Stimulated activated memory B cell treated with anti-CD40 and anti-IgM and Interleukin-4, amounts not matched to agents 10 μg/mL and 1 μg/mL and 100 μg/mL, for 72 hours (primary cell): ENCODE data around the gene DZIP1.

Experiments
- ATAC-seq: fragments of 150-1000 bp; cut with Tn5 transposase; 2 replicates; pipeline ENCODE4 v1.10.0; 2021
- H3K27ac Mint-ChIP-seq: one replicate; pipeline ENCODE4 v1.8.0; 2022; ENCODE audit warnings: mild to moderate bottlenecking, mixed read lengths
- H3K27me3 Mint-ChIP-seq: one replicate; pipeline ENCODE4 v1.8.0; 2022; ENCODE audit warnings: mixed read lengths
- H3K36me3 Mint-ChIP-seq: one replicate; pipeline ENCODE4 v1.8.0; 2022; ENCODE audit warnings: mixed read lengths
- H3K4me1 Mint-ChIP-seq: one replicate; pipeline ENCODE4 v1.8.0; 2022; ENCODE audit warnings: mixed read lengths
- H3K4me3 Mint-ChIP-seq: one replicate; pipeline ENCODE4 v1.8.0; 2022; ENCODE audit warnings: mild to moderate bottlenecking, moderate library complexity, mixed read lengths
- H3K9me3 Mint-ChIP-seq: one replicate; pipeline ENCODE4 v1.8.0; 2022; ENCODE audit warnings: mixed read lengths

Gene DZIP1

GRCh38 chr13:95656386-95657015, 12.0 kb upstream of the DZIP1 start:
- no peaks in the 10 kb centered on the region for H3K4me1 Mint-ChIP-seq
- no peaks in the 10 kb centered on the region for H3K36me3 Mint-ChIP-seq
- no peak overlapping the region for H3K4me3 Mint-ChIP-seq
- ATAC-seq, result no peak
- H3K27me3 Mint-ChIP-seq, result peaks cover 9% of the 10 kb centered on the region
- H3K9me3 Mint-ChIP-seq, result peaks cover 3% of the 10 kb centered on the region
- H3K27ac Mint-ChIP-seq, result no peak overlapping the region

GRCh38 chr13:95652821-95653220, 8.3 kb upstream of the DZIP1 start:
- H3K27ac Mint-ChIP-seq, result no peak overlapping the region
- H3K4me1 Mint-ChIP-seq, result no peaks in the 10 kb centered on the region
- no peaks in the 10 kb centered on the region for H3K36me3 Mint-ChIP-seq
- peaks cover under 1% of the 10 kb centered on the region for H3K27me3 Mint-ChIP-seq
- H3K4me3 Mint-ChIP-seq, result no peak overlapping the region
- peak; percentile 32 for ATAC-seq
- H3K9me3 Mint-ChIP-seq, result no peaks in the 10 kb centered on the region

GRCh38 chr13:95652244-95652764, 7.8 kb upstream of the DZIP1 start:
- Mint-ChIP-seq H3K27me3 (no peaks in the 10 kb centered on the region), H3K4me3 (no peak overlapping the region), H3K4me1 (no peaks in the 10 kb centered on the region), H3K36me3 (no peaks in the 10 kb centered on the region), H3K27ac (no peak overlapping the region), H3K9me3 (no peaks in the 10 kb centered on the region)
- ATAC-seq, result no peak

- no peaks in the 10 kb centered on the region for H3K36me3 Mint-ChIP-seq
- no peak overlapping the region for H3K4me3 Mint-ChIP-seq
- H3K9me3 Mint-ChIP-seq, result no peaks in the 10 kb centered on the region
- ATAC-seq, result no peak
- H3K27ac Mint-ChIP-seq, result no peak overlapping the region
- H3K27me3 Mint-ChIP-seq, result peaks cover 3% of the 10 kb centered on the region
- no peaks in the 10 kb centered on the region for H3K4me1 Mint-ChIP-seq
Measured at GRCh38 chr13:95650696-95651095, 6.2 kb upstream of the DZIP1 start.

- no peaks in the 10 kb centered on the region for H3K36me3 Mint-ChIP-seq
- no peak for ATAC-seq
- H3K27ac Mint-ChIP-seq, result no peak overlapping the region
- H3K4me3 Mint-ChIP-seq, result no peak overlapping the region
- no peaks in the 10 kb centered on the region for H3K9me3 Mint-ChIP-seq
- peaks cover 25% of the 10 kb centered on the region for H3K27me3 Mint-ChIP-seq
- no peaks in the 10 kb centered on the region for H3K4me1 Mint-ChIP-seq
Measured at GRCh38 chr13:95647321-95647720, 2.8 kb upstream of the DZIP1 start.

GRCh38 chr13:95643936-95644598, 439 bp downstream of the DZIP1 start:
- Mint-ChIP-seq H3K4me3 (peak overlapping the region; percentile 29), H3K4me1 (no peaks in the 10 kb centered on the region), H3K9me3 (no peaks in the 10 kb centered on the region), H3K27ac (no peak overlapping the region), H3K36me3 (no peaks in the 10 kb centered on the region), H3K27me3 (peaks cover 48% of the 10 kb centered on the region)
- peak; percentile 22 for ATAC-seq

GRCh38 chr13:95643571-95643935, 953 bp downstream of the DZIP1 start:
- H3K4me3 Mint-ChIP-seq, result peak overlapping the region; percentile 29
- H3K9me3 Mint-ChIP-seq, result no peaks in the 10 kb centered on the region
- ATAC-seq, result no peak
- peaks cover 53% of the 10 kb centered on the region for H3K27me3 Mint-ChIP-seq
- H3K36me3 Mint-ChIP-seq, result no peaks in the 10 kb centered on the region
- no peaks in the 10 kb centered on the region for H3K4me1 Mint-ChIP-seq
- H3K27ac Mint-ChIP-seq, result no peak overlapping the region

- Mint-ChIP-seq H3K4me1 (no peaks in the 10 kb centered on the region), H3K27ac (no peak overlapping the region), H3K9me3 (no peaks in the 10 kb centered on the region), H3K36me3 (no peaks in the 10 kb centered on the region), H3K27me3 (peaks cover 55% of the 10 kb centered on the region), H3K4me3 (no peak overlapping the region)
- no peak for ATAC-seq
Measured at GRCh38 chr13:95642999-95643398, 1.5 kb downstream of the DZIP1 start.

- no peaks in the 10 kb centered on the region for H3K4me1 Mint-ChIP-seq
- peaks cover 55% of the 10 kb centered on the region for H3K27me3 Mint-ChIP-seq
- H3K27ac Mint-ChIP-seq, result no peak overlapping the region
- H3K9me3 Mint-ChIP-seq, result no peaks in the 10 kb centered on the region
- ATAC-seq, result peak; percentile 21
- no peaks in the 10 kb centered on the region for H3K36me3 Mint-ChIP-seq
- no peak overlapping the region for H3K4me3 Mint-ChIP-seq
Measured at GRCh38 chr13:95642028-95642621, 2.4 kb downstream of the DZIP1 start.

- Mint-ChIP-seq H3K4me1 (no peaks in the 10 kb centered on the region), H3K27ac (no peak overlapping the region), H3K9me3 (no peaks in the 10 kb centered on the region), H3K4me3 (no peak overlapping the region), H3K27me3 (peaks cover 55% of the 10 kb centered on the region), H3K36me3 (no peaks in the 10 kb centered on the region)
- ATAC-seq, result peak; percentile 32
Measured at GRCh38 chr13:95641291-95642027, 3.0 kb downstream of the DZIP1 start.

GRCh38 chr13:95636853-95637252, 7.7 kb downstream of the DZIP1 start:
- H3K4me1 Mint-ChIP-seq, result no peaks in the 10 kb centered on the region

GRCh38 chr13:95630593-95630992, 13.9 kb downstream of the DZIP1 start:
- Mint-ChIP-seq H3K27ac (no peak overlapping the region), H3K9me3 (no peaks in the 10 kb centered on the region), H3K36me3 (no peaks in the 10 kb centered on the region), H3K4me3 (no peak overlapping the region), H3K4me1 (no peaks in the 10 kb centered on the region), H3K27me3 (peaks cover 39% of the 10 kb centered on the region)
- ATAC-seq, result no peak

More at GRCh38 chr13:95636853-95637252, 7.7 kb downstream of the DZIP1 start:
- H3K27me3 Mint-ChIP-seq, result peaks cover 60% of the 10 kb centered on the region
- ATAC-seq, result no peak
- H3K4me3 Mint-ChIP-seq, result no peak overlapping the region
- H3K9me3 Mint-ChIP-seq, result no peaks in the 10 kb centered on the region
- no peak overlapping the region for H3K27ac Mint-ChIP-seq
- H3K36me3 Mint-ChIP-seq, result no peaks in the 10 kb centered on the region

GRCh38 chr13:95629071-95629470, 15.4 kb downstream of the DZIP1 start:
- H3K27ac Mint-ChIP-seq, result no peak overlapping the region
- peak; percentile 25 for ATAC-seq
- peaks cover 40% of the 10 kb centered on the region for H3K27me3 Mint-ChIP-seq
- H3K4me3 Mint-ChIP-seq, result no peak overlapping the region
- no peaks in the 10 kb centered on the region for H3K4me1 Mint-ChIP-seq
- no peaks in the 10 kb centered on the region for H3K36me3 Mint-ChIP-seq
- no peaks in the 10 kb centered on the region for H3K9me3 Mint-ChIP-seq

GRCh38 chr13:95628488-95628887, 16.0 kb downstream of the DZIP1 start:
- Mint-ChIP-seq H3K27ac (no peak overlapping the region), H3K4me3 (no peak overlapping the region), H3K4me1 (no peaks in the 10 kb centered on the region), H3K27me3 (peaks cover 36% of the 10 kb centered on the region), H3K36me3 (no peaks in the 10 kb centered on the region), H3K9me3 (no peaks in the 10 kb centered on the region)
- no peak for ATAC-seq

GRCh38 chr13:95627590-95627989, 16.9 kb downstream of the DZIP1 start:
- no peak for ATAC-seq
- H3K9me3 Mint-ChIP-seq, result no peaks in the 10 kb centered on the region
- no peak overlapping the region for H3K27ac Mint-ChIP-seq
- H3K36me3 Mint-ChIP-seq, result no peaks in the 10 kb centered on the region
- H3K27me3 Mint-ChIP-seq, result peaks cover 38% of the 10 kb centered on the region
- H3K4me1 Mint-ChIP-seq, result no peaks in the 10 kb centered on the region
- H3K4me3 Mint-ChIP-seq, result no peak overlapping the region
